GM19463 (cell line): Measurements from ENCODE around the gene SREBF2.
A peak's percentile ranks its signal among the peaks of the same experiment; 100 is the strongest.
"Not testable (repeated sequence)": the region's sequence is repeated elsewhere in the genome, so short reads cannot be mapped to it uniquely, and the experiment has no call there.

Source experiments
- ATAC-seq: cut with Tn5 transposase; IDR thresholded peaks from one replicate; pipeline ENCODE4 v1.9.1; 2021; ENCODE audit warnings: mild to moderate bottlenecking, moderate library complexity; ENCODE audit not compliant: unreplicated experiment

The SREBF2 gene

DNA sequence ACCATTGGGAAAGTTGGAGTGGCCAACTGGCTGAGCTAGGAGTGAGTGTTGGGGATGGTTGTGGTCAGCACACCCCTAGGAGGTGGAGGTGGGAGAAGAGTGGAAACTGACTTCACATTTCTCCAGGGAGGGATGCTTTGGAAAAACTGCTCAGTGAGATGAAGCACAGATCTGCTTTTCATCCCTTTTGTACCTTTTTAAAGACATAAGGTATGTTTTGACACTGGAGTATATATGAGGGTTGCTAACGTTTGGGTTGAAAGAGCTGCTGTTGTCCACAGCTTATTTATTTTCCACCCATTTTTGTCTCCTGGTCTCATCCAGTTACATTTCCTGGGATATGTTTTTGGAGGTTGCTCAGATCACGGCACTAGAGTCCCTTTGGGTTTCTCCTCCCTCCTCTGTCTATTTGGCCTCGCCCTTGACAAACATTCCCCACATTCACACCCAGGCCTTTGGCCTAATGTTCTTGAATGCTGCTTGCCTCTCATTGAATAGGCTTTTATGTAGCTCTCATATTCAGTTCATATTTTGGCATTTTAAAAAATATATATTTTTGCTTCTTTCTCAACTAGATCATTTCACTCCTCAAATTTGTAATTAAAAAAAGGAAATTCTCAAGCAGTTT is 8.3 kb downstream of the SREBF2 start:
- no peak for ATAC-seq

DNA sequence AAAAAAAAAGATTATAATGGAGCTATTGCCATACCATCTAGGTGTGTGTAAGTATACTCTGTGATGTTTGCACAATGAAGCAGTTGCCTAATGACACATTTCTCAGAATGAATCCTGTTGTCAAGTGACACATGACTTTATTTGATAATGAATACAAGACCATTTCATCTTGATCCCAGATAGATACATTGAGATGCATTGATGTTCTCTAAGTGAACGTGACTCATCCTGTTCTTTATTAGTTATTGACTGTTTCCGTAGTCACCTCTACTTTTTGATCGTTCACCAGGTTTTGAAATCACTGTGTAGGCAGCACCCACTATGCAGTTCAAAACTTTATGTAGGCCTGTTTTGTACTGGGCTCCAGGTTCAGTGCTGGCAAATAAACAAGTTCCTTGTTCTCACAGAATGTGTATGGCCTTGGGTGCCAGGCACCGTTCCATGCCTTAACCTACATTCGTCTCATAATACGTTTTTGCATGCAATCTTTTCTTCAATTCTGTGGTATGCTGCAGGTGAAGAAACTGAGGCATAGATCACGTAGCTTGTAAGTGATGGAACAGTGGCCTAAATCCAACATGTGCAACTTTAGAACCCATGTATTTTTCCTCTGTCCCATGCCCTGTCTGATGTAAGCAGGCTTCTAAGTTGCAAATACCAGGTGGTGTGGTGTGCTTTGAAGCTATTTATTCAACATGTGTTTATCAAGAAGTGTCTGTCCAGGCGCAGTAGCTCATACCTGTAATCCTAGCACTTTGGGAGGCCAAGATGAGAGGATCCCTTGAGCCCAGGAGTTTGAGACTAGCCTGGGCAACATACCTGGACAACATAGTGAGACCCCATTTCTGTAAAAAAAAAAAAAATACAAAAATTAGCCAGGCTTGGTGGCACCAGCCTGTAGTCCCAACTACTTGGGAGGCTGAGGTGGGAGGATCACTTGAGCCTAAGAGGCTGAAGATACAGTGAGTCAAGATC is 10.4 kb downstream of the SREBF2 start:
- no peak for ATAC-seq

DNA sequence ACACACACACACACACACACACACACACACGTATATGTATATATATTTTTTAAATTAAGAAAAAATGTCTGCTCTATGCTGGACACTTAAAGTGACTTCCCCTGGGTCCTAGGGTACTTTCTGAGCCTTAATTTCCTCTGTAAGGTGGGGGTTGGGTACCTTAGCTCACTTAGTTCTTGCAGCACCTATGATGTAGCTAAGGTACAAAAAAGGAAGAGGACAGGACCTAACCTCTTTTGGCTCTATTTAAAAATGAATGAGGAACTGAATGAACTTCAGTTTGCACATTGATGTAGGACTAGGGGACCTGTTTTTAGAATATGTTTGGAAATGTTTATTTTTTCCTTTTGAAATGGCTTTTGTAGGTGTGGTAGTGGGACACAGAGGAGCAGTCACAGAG is 11.1 kb downstream of the SREBF2 start:
- ATAC-seq: no peak

DNA sequence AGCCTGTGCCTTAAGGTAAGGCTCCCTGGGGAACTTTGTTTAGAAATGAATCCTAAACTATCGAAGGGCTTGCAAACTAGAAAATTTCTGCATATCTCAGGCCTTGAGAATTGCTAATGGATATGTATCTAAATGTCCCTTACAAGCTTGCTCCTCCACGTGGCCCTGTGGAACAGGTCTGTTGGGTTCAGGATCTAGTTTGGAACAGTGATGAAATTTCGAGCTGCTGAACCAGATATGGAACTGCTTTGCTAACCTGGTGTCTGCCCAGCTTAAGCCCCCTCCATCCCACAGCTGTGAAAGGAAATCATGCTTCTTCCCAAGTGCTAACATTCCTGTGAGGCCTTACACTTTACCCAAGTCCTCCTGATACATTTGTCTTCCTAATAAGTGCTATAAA is 11.6 kb downstream of the SREBF2 start:
- no peak for ATAC-seq

DNA sequence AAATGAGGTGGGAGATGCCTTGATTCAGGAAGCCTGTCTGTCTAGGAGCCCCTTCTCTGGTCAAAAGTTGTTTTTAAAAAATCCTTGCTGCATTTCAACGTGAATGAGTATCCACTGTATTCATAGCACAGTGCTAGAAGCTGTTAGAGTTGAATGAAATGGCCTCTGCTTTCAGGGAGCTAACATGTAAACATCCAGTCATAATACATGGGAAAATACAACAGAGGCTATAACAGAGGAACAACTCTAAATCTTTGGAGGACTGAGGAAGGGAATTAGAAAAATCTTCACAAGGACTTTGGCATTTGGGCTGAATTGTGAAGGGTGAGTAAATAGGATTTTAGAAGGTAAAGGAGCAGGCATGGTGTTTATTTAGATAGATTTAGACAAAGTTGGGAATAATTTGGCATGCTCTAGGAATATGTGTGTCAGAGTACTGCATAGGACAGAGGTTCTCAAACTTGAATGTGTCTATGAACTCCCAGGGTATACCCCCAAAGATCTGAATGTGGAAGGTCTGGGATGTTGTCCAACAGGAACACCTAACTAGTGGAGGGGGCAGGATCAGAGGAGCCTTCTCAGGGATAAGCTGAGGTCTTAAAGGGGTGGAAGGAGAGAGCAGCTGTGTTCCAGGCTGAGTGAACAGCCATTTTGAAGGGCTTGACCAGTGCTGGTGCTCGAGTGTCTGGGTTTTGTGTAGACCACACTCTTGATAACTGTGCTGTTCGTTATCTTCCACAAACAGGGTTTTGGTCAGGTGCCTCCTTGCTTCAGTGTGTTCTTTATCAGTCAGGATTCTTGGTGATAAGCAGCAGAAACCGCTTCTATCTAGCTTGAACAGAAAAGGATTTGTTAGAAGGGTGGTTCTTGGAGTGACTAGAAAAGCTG is 12.7 kb downstream of the SREBF2 start:
- ATAC-seq: no peak

DNA sequence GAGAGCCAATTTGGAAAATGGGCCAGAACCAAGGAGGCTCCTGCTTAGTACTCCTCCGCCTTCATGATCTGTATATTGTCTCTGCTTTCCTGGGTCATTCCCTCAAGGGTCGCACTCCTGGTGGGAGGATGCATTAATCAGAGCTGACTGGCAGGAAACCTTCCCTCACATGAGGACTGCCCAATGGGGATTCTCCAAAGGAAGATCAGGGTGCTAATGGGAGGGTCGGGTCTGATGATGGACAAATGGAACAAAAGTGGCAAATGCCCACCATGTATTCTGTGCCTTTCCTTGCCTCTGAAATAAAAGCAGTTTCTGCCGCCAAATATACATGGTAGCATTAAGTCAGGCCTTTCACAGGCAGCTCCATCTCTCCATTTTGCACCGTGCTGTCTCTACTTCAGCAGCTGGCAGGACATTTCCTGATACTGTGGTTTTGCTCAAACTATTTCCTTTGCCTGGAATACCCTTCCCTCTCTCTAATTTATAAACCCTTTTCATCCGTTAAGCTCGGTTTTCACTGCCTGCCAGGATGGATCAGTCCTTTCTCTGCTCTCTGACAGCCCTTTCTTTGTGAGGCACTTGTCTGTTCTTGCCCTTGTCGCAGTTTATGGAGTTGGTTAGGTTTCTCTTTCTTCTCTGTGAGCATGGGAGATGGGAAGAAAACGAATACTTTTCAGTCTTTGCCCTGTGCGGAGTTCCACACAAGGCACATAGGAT is 13.5 kb downstream of the SREBF2 start:
- ATAC-seq: no peak

DNA sequence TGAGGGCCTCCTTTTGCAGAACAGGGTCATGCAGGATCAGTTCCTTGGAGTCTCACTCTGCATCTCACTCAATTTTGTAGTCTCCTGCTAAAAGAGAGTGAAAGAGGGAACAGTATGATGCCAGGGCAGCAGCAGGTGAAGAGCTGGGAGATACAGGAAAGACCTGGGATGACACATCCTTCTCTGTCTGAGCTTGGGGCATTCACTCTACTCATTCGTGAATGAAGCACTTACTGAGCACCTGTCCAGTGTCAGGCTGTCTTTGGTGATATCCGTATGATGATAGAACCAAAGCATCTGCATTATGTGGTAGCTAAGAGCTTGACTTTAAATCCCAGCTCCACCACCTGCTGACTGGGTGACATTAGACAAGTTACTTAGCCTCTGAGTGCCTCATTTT is 14.4 kb downstream of the SREBF2 start:
- no peak for ATAC-seq

DNA sequence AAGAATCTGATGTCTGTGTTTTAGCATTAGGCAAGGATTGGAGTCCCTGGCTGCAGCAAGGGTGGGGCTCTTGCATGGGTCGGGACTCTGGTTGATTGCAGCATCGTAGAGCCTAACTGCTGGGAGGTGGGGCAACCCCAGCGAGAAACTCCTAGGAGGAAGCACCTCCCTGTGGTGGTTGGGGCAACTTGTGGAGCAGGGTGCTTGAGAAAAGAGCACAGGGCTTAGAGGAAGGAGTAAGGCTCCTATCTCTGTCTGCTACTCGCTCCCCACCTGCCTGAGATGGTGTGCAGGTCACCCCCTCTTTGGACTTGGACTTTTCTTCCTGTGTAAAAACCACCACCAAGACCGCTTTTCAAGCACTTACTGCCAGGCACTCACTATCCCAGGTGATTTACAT is 15.6 kb downstream of the SREBF2 start:
- ATAC-seq: no peak

DNA sequence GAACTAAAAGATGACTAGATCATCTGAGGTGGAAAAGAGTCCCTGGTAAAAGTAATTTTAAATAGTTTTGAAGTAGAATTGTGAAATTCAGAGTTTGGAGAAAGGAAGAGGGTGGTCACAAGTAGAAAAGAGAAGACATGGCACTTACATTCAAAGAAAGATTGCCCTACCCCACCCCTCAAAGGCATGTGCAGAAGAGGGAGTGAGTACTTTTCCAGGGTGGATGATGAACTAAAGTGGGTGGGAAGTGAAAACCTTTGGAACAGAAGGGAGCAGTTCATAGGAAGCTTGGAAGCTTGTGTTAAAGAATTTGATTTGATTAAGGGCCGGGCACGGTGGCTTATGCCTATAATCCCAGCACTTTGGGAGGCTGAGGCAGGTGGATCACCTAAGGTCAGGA is 23.6 kb downstream of the SREBF2 start:
- ATAC-seq: no peak

DNA sequence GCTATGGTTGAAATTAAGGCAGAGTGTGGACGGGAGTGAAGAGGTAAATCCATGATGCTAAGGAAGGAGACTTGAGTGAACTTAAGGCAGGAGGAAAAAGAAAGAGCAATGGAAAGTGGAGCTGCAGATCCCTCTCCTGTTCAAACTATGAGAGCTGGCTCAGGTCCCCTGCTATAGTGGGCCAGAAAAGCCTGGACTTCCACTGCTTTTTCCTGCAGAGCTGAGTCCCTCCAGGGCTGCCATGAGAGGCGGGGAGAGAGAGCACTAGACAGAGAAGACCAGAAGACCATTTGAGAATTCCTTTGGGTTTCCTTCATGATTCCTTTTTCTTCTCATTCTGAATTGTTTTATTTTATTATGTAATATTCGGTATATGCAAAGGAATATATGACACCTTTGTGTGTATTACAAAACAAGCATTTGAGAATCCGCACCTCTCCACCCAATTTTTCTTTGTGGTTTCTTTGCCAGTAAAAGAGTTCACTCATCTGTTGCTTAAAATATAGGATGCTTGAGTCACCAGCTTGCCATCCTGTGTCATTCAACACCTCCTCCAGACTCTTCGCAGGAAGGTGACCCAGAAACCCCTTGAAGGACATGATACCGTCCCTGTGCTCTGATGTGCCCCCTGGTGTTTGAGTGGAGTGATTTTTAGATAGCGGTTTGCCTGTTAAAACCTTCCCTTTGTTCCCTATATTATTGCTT is 24.4 kb downstream of the SREBF2 start:
- no peak for ATAC-seq

DNA sequence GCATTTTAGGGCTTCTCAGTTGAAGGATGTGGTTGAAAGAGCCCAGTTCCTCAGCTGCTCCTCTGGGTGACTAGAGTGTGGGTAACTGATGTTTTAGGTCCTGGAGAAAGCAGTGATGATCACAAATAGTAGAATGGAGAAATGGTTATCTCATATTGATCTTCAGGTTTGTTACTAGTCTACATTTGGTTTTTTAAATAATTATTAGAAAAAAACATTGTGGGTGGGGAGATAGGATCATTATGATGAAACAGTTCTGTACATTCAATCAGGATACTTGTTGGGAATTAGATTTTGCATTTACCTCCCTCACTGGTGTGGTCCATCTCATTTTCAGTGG is 24.9 kb downstream of the SREBF2 start:
- no peak for ATAC-seq

DNA sequence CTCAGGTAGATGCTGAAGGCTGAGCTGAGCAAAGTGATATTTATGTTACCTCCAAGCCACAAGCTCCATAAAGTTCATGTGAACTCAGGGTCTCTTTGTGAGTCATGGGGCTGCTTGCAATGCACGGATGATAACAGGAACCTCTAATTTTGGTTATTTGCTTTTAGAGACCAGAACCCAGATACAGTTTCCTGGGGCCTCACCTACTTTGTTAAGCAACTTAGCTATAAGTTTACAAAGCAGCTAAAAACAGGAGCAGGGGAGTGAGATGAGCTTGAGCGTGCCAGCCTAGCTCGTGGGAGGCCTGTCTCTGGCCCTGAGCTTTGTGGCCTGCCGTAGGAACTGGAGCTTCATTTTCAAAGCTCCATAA is 29.2 kb downstream of the SREBF2 start:
- ATAC-seq: peak; percentile 55

DNA sequence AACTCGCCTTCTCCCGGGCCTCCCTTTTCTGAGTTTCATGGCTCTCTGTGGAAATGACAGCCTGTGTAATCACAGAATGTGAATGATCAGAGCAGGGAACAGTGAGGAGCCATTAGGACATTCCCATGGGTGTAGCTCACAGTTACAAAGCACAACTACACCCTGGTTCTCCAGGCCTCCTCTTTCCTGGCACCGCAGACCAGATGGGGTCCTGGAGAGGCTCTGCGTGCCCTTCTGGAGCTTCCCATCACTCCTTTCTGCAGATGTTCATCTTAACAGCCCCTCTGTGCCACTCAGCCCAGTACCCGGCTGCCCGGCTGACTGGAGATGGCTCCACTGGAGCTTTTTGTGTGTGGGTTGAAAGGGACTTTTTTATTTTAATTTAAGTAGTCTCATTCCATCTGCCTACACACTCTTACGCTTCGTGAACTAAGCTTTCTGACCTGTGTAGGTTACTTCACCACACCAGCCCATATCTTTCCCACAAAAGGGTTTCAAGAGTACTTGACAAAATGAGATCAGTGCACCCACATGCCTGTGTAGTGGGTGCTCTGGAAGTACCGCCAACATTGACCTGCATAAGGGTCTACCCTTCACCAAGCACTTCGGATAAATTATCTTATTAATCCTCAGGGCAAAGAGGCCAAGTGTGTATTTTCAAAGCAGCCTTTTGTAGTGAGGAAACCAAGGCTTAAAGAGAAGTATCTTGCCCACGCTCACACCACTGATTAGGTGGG is 29.8 kb downstream of the SREBF2 start:
- peak; percentile 71 for ATAC-seq

DNA sequence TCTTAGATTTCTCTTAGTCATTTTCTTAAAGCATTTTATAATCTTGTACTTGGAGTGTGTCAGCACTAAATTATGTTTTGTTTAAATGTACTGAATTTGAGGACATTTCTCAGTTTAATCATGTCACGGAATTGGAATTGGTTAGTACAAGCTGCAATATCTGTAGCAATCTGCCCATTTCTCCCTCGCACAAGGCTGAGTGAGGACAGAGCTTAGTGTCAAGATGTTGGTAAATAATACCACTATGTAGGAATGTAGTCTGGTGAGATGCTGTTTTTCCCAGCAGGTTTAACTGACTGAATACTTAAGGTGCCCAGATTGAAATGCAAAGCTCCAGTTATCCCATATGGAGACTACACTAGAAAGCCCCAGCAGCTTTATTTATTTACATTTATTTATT is 30.6 kb downstream of the SREBF2 start:
- ATAC-seq: no peak

DNA sequence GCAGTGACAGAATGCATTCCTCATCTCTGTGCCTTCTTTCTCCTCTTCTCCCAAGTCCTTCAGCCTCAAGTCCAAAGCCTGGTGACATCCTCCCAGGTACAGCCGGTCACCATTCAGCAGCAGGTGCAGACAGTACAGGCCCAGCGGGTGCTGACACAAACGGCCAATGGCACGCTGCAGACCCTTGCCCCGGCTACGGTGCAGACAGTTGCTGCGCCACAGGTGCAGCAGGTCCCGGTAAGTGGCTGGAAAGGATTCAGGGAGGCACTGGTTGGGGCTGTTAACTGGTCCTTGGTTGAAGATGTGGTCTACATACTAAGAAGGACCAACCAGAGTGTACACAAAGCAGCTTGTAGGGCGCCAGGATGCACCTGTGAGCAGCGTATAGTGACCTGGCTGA is 35.7 kb downstream of the SREBF2 start:
- no peak for ATAC-seq

DNA sequence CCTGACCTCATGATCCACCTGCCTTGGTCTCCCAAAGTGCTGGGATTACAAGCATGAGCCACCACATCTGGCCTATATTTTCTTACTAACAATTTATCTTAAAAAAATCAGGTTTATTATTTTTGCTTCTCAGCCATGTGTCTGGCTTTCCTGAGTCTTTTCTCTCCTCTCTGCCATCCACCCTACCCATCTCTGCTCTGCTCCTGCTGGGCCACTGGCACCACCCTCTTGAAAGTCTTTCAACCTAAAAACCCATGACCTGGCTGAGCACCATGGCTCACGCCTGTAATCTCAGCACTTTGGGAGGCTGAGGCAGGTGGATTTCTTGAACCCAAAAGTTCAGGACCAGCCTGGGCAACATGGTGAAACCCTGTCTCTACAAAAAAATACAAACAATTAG is 37.2 kb downstream of the SREBF2 start:
- not testable (repeated sequence) for ATAC-seq

DNA sequence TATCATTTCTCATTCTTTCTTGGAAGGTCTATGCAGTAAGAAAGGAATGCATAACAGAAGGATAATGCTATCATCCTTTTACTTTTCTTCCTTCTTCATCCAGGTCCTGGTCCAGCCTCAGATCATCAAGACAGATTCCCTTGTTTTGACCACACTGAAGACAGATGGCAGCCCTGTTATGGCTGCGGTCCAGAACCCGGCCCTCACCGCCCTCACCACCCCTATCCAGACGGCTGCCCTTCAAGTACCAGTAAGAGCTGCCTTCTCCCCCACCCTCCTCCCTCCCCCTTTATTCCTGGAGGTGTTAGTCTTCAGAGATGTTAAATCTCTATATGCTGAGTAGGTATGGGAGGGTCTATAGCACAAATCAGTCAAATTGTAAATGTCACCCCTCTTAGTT is 37.9 kb downstream of the SREBF2 start:
- no peak for ATAC-seq

DNA sequence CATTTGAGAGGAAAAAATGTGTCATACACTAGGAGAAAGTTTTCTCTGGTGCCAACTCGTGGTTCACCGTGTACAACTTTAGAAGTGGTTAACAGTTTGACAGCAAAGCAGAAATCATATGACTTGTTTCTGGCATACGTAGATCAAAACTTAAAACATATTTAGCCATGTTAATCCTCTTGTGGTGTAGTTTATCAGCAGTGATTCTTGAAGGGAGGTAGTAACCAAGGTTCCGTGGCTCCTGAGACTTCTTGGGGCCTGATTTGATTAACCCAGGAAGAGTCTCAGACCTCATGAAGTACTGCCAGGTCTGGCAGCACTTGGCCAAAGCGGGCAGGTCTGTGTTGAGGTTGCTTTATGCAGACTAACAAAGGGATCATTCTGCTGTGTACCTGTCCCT is 40.5 kb downstream of the SREBF2 start:
- ATAC-seq: no peak

DNA sequence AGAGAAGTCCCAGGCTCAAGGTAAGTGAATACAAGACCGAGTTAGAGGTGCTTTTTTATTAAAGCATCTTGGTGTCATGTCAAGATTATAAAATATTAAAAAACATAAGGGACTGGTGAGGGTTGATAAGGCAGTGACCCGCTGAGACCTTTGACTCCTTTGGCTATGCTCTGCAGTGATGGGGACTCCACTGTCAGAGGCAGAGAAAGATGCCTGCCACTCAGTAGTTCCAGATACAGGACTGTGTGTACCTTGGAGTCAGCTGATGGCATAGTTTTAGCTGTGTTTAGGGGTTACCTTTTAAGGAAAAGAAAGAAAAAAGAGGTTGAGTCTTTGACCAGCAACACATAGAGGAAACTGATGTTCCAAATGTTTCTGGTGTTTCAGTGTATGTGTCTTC is 41.2 kb downstream of the SREBF2 start:
- no peak for ATAC-seq
